ENCODE data around the gene AMN.

GRCh38 chr14:102909462-102909861 is 13.0 kb upstream of the AMN start:
- TF ChIP-seq POLR2A (IDR thresholded peaks at IDR 0.05; ENCODE audit: low read length) (no peak), GATA1 (IDR thresholded peaks at IDR 0.05; ENCODE audit: low read depth, low read length) (no peak)

Data from erythroblast (primary cell).